ENCODE measurements around the gene SUSD1.

Gene SUSD1

DNA sequence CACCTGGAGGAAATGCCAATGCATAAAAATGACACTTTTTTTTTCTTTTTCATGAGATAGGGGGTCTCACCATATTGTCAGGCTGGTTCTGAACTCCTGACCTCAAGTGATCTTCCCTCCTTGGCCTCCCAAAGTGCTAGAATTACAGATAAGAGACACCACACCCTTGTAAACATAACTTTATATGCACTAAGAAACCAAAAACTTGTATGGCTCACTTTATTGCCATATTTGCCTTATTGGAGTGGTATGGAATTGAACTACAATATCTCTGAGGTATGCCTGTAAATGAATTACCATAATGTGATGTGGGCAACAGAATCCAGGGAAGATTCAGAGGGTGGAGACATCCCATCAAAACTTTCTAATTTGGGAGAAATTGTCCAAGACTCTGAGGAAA, 164.6 kb downstream of the SUSD1 start:
- H3K4me2 ChIP-seq (ENCODE audit: low read depth, low read length, poor library complexity, severe bottlenecking), result no peak overlapping the region
- no peak overlapping the region for H2AFZ ChIP-seq (ENCODE audit: low read length)
- H3K9me2 ChIP-seq (replicated peaks; ENCODE audit: low read depth, low read length), result no peaks in the 10 kb centered on the region
- no peaks in the 10 kb centered on the region for H3K79me2 ChIP-seq (ENCODE audit: insufficient read depth, low read length)
- H3K36me3 ChIP-seq (ENCODE audit: insufficient read depth, low read length), result no peaks in the 10 kb centered on the region
- H3K4me3 ChIP-seq (ENCODE audit: low read length, poor library complexity, severe bottlenecking), result no peak overlapping the region
- H3K9me3 ChIP-seq (ENCODE audit: insufficient read depth, low read depth, low read length), result no peaks in the 10 kb centered on the region
- H3K9ac ChIP-seq (ENCODE audit: low read depth, low read length, poor library complexity, severe bottlenecking), result no peak overlapping the region
- H3F3A ChIP-seq (ENCODE audit: low read depth), result no peaks in the 10 kb centered on the region
- TF ChIP-seq, protein P1, sequence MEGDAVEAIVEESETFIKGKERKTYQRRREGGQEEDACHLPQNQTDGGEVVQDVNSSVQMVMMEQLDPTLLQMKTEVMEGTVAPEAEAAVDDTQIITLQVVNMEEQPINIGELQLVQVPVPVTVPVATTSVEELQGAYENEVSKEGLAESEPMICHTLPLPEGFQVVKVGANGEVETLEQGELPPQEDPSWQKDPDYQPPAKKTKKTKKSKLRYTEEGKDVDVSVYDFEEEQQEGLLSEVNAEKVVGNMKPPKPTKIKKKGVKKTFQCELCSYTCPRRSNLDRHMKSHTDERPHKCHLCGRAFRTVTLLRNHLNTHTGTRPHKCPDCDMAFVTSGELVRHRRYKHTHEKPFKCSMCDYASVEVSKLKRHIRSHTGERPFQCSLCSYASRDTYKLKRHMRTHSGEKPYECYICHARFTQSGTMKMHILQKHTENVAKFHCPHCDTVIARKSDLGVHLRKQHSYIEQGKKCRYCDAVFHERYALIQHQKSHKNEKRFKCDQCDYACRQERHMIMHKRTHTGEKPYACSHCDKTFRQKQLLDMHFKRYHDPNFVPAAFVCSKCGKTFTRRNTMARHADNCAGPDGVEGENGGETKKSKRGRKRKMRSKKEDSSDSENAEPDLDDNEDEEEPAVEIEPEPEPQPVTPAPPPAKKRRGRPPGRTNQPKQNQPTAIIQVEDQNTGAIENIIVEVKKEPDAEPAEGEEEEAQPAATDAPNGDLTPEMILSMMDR (conservative IDR thresholded peaks at IDR 0.05; ENCODE audit: low read length), result no peak
- no peak for TF ChIP-seq EZH2phosphoT487 (IDR thresholded peaks at IDR 0.05; ENCODE audit: borderline replicate concordance)
- no peaks in the 10 kb centered on the region for H3K27me3 ChIP-seq (ENCODE audit: insufficient read depth, low read length, poor library complexity, severe bottlenecking)
- H4K20me1 ChIP-seq (ENCODE audit: insufficient read depth, low read length, poor library complexity, severe bottlenecking), result no peaks in the 10 kb centered on the region
- H3K4me1 ChIP-seq (ENCODE audit: insufficient read depth, low read length, poor library complexity, severe bottlenecking), result no peaks in the 10 kb centered on the region

DNA sequence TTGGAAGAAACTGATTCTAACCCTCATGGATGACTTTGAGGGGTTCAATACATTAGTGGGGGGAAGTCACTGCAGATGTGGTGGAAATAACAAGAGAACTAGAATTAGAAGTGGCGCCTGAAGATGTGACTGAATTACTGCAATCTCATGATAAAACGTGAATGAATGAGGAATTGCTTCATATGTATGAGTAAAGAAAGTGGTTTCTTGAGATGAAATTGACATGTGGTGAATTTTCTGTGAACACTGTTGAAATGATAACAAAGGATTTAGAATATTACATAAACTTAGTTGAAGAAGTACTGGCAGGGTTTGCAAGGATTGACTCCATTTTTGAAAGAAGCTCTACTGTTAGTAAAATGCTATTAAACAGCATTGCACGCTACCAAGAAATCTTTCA, 165.4 kb downstream of the SUSD1 start:
- Histone ChIP-seq H3K4me3 (ENCODE audit: low read length, poor library complexity, severe bottlenecking) (no peak overlapping the region), H3K36me3 (ENCODE audit: insufficient read depth, low read length) (no peaks in the 10 kb centered on the region), H3K4me2 (ENCODE audit: low read depth, low read length, poor library complexity, severe bottlenecking) (no peak overlapping the region), H2AFZ (ENCODE audit: low read length) (no peak overlapping the region), H3K4me1 (ENCODE audit: insufficient read depth, low read length, poor library complexity, severe bottlenecking) (no peaks in the 10 kb centered on the region), H3K9me3 (ENCODE audit: insufficient read depth, low read depth, low read length) (no peaks in the 10 kb centered on the region), H3K9me2 (replicated peaks; ENCODE audit: low read depth, low read length) (no peaks in the 10 kb centered on the region), H4K20me1 (ENCODE audit: insufficient read depth, low read length, poor library complexity, severe bottlenecking) (no peaks in the 10 kb centered on the region), H3K9ac (ENCODE audit: low read depth, low read length, poor library complexity, severe bottlenecking) (no peak overlapping the region), H3K27me3 (ENCODE audit: insufficient read depth, low read length, poor library complexity, severe bottlenecking) (no peaks in the 10 kb centered on the region), H3K79me2 (ENCODE audit: insufficient read depth, low read length) (no peaks in the 10 kb centered on the region), H3F3A (ENCODE audit: low read depth) (no peaks in the 10 kb centered on the region)
- no peak for TF ChIP-seq EZH2phosphoT487 (IDR thresholded peaks at IDR 0.05; ENCODE audit: borderline replicate concordance)
- TF ChIP-seq, protein P1 (conservative IDR thresholded peaks at IDR 0.05; ENCODE audit: low read length), result no peak

DNA sequence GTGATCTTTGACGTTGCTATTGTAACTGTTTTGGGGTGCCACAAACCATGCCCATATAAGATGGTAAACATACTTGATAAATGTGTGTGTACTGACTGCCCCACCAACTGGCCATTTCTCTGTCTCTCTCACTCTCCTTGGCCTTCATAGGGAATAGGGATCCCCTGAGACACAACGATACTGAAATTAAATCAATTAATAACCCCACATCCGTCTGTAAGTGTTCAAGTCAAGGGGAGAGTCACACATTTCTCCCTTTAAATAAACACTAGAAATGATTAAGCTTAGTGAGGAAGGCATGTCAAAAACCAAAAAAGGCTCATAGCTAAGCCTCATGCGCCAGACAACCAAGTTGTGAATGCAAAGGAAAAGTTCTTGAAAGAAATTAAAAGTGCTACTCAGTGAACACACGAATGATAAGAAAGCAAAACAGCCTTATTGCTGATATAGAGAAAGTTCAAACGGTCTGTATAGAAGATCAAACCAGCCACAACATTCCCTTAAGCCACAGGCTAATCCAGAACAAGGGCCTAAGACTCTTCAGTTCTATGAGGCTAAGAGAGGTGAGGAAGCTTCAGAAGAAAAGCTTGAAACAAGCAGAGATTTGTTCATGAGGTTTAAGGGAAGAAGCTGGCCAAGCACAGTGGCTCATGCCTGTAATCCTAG, 167.4 kb downstream of the SUSD1 start:
- Histone ChIP-seq H4K20me1 (ENCODE audit: insufficient read depth, low read length, poor library complexity, severe bottlenecking) (no peaks in the 10 kb centered on the region), H3K27me3 (ENCODE audit: insufficient read depth, low read length, poor library complexity, severe bottlenecking) (no peaks in the 10 kb centered on the region), H3K79me2 (ENCODE audit: insufficient read depth, low read length) (no peaks in the 10 kb centered on the region), H3K9me3 (ENCODE audit: insufficient read depth, low read depth, low read length) (no peaks in the 10 kb centered on the region), H2AFZ (ENCODE audit: low read length) (no peak overlapping the region), H3K4me3 (ENCODE audit: low read length, poor library complexity, severe bottlenecking) (no peak overlapping the region), H3K4me2 (ENCODE audit: low read depth, low read length, poor library complexity, severe bottlenecking) (no peak overlapping the region), H3F3A (ENCODE audit: low read depth) (no peaks in the 10 kb centered on the region), H3K4me1 (ENCODE audit: insufficient read depth, low read length, poor library complexity, severe bottlenecking) (peaks cover 2% of the 10 kb centered on the region), H3K36me3 (ENCODE audit: insufficient read depth, low read length) (no peaks in the 10 kb centered on the region), H3K9ac (ENCODE audit: low read depth, low read length, poor library complexity, severe bottlenecking) (no peak overlapping the region), H3K9me2 (replicated peaks; ENCODE audit: low read depth, low read length) (no peaks in the 10 kb centered on the region)
- TF ChIP-seq, protein P1 (conservative IDR thresholded peaks at IDR 0.05; ENCODE audit: low read length), result no peak
- no peak for TF ChIP-seq EZH2phosphoT487 (IDR thresholded peaks at IDR 0.05; ENCODE audit: borderline replicate concordance)

Measured in Loucy (cell line).